Right atrium auricular region (tissue), 2 donors: ENCODE data around the gene SLC22A23. TPM values are rescaled to one million over a fixed set of nuclear protein-coding genes. Genes with fewer than 3 reads are reported as not detected.

Source experiments
- DNase-seq: peaks from one replicate; pipeline ENCODE4 v3.0.0-alpha.2; 2019; ENCODE audit warnings: low spot score
- H3K27ac ChIP-seq, 2 donors: fragments of 200-600 bp; sonication (generic); 1 replicate in 1 of 2; 2 replicates in 1 of 2; pipeline ENCODE4 v1.5.1; 2016 to 2019
- H3K27me3 ChIP-seq, 2 donors: fragments of 200-600 bp; sonication (generic); one replicate each; pipeline versions ENCODE4 v1.5.1 to v1.6.0; 2017 to 2019
- H3K36me3 ChIP-seq: fragments of 200-600 bp; sonication (generic); one replicate; pipeline ENCODE4 v1.5.1; 2016
- H3K4me1 ChIP-seq, 2 donors: fragments of 200-600 bp; sonication (generic); one replicate each; pipeline versions ENCODE4 v1.5.1 to v1.6.0; 2017 to 2019
- H3K4me3 ChIP-seq, 2 donors: fragments of 200-600 bp; sonication (generic); 1 replicate in 1 of 2; 2 replicates in 1 of 2; pipeline ENCODE4 v1.5.1; 2017 to 2019; ENCODE audit warnings: mild to moderate bottlenecking in 1 of 2, moderate library complexity in 1 of 2
- H3K9me3 ChIP-seq, 2 donors: fragments of 200-600 bp; sonication (generic); one replicate each; pipeline ENCODE4 v1.5.1; 2019
- total RNA-seq, 2 donors: library from RNA; depleted of rRNA; stranded (reverse); fragments of >200 nt; gene quantifications; one replicate each; pipeline ENCODE4 v1.1.0, GENCODE V29; 2016
- TF ChIP-seq, protein P1 (sequence below), 2 donors: fragments of 200-600 bp; sonication (generic); IDR thresholded peaks; one replicate each; pipeline ENCODE4 v1.5.1; 2019; ENCODE audit warnings: antibody characterized with exemption in 2 of 2

SLC22A23 gene
- total RNA-seq, 2 donors from 2014 or later = 2.9 to 7.2 TPM

DNA sequence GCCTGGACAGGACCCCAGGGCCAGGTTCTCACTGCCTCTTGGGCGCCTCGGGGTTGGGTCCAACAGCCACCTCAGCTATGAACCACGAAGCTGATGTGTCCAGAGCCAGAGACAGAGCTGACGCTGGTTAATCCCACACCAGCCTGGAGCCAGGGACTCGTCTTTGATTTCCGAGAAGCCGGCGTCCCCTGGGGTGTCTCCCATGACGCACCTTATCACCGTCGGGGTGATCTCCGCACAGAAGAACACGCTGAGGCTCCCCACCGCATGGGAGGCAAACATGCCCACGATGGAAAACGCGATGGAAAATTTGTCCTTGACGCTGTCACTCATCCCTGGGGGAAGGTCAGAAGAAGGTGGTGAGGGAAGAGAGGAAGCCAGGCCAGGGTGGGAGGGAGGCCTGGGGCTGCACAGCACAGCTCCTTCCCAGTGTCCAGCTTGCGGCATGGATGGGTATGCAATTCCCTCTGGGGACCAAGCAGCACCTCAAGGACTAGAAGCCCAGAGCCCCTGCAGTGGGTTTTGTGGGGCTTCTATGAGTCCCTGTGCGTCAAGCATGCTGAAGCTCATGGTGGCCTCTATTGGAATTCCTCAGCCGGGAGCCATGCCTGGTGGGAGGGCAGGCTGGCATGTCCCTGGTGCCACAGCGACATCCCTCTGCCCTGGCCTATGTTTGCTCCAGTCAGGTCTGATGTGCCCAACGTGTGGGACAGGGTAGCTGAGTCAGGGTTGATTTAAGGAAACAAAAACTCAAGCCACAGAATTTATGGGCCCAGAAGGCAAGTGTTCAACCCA, 173.0 kb downstream of the SLC22A23 start:
- no peak for DNase-seq
- no peaks in the 10 kb centered on the region for H3K9me3 ChIP-seq
- no peaks in the 10 kb centered on the region for H3K36me3 ChIP-seq
- no peak overlapping the region for H3K27ac ChIP-seq
- TF ChIP-seq, protein P1, sequence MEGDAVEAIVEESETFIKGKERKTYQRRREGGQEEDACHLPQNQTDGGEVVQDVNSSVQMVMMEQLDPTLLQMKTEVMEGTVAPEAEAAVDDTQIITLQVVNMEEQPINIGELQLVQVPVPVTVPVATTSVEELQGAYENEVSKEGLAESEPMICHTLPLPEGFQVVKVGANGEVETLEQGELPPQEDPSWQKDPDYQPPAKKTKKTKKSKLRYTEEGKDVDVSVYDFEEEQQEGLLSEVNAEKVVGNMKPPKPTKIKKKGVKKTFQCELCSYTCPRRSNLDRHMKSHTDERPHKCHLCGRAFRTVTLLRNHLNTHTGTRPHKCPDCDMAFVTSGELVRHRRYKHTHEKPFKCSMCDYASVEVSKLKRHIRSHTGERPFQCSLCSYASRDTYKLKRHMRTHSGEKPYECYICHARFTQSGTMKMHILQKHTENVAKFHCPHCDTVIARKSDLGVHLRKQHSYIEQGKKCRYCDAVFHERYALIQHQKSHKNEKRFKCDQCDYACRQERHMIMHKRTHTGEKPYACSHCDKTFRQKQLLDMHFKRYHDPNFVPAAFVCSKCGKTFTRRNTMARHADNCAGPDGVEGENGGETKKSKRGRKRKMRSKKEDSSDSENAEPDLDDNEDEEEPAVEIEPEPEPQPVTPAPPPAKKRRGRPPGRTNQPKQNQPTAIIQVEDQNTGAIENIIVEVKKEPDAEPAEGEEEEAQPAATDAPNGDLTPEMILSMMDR (IDR thresholded peaks at IDR 0.05) = no peak
- H3K4me1 ChIP-seq = peaks cover 0 to 22% of the 10 kb centered on the region in 2 donors
- H3K27me3 ChIP-seq = no peaks in the 10 kb centered on the region
- H3K4me3 ChIP-seq = no peak overlapping the region

DNA sequence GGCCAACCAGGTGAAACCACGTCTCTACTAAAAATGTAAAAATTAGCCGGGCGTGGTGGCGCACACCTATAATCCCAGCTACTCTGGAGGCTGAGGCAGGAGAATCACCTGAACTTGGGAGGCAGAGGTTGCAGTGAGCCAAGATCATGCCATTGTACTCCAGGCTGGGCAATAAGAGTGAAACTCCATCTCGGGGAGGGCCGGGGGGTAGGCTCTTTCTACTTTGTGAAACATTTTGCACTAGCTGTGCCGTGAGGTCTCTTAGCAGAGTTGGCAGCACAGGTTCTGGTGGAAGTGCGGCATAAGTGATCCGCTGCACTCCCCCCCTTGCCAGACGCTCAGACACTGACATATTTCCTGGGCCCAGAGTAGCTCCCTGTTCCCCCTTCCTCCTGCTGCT, 173.6 kb downstream of the SLC22A23 start:
- H3K4me3 ChIP-seq = no peak overlapping the region
- no peaks in the 10 kb centered on the region for H3K36me3 ChIP-seq
- H3K4me1 ChIP-seq = peaks cover 0 to 22% of the 10 kb centered on the region in 2 donors
- TF ChIP-seq, protein P1 (IDR thresholded peaks at IDR 0.05) = no peak
- DNase-seq = no peak
- H3K9me3 ChIP-seq = no peaks in the 10 kb centered on the region
- H3K27ac ChIP-seq = no peak overlapping the region
- H3K27me3 ChIP-seq = no peaks in the 10 kb centered on the region

DNA sequence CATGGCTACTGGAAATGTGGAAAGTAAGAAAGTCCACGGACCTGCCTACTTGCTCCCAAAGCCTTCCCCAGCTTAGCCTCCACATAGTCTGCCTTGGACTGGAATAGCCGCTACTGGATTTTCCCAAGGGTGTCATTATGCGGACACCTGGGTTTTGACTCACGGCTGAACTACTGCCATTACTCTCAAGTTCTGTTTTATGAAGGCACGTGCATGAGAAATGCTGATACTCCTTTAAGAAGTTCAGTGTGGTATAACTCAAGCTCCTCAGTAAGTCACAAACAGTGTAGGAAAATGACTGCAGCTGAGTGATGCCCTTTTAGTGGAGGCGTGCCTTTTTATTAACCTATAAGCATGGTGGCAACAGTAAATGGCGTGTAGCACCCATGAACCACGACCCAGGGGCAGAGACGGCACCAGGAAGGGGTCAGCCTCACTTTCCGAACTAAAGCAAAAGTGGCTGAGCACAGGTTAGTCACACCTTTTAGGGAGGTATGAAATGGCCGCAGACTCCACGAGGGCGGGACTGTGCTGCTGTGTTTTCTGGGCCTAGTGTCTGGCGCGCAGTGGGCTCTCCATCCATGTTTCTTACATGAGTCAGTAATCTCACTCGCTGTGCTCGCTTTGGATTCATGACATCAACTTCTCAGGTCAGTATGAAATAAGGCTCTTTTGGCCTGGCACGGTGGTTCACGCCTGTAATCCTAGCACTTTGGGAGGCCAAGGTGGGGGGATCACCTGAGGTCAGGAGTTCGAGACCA, 174.2 kb downstream of the SLC22A23 start:
- Histone ChIP-seq H3K4me1 (peaks cover 0 to 22% of the 10 kb centered on the region in 2 donors), H3K9me3 (no peaks in the 10 kb centered on the region), H3K27ac (peak overlapping the region; percentile 13 to 60), H3K27me3 (no peaks in the 10 kb centered on the region), H3K4me3 (no peak overlapping the region), H3K36me3 (no peaks in the 10 kb centered on the region)
- no peak for DNase-seq
- TF ChIP-seq, protein P1 (IDR thresholded peaks at IDR 0.05) = no peak

DNA sequence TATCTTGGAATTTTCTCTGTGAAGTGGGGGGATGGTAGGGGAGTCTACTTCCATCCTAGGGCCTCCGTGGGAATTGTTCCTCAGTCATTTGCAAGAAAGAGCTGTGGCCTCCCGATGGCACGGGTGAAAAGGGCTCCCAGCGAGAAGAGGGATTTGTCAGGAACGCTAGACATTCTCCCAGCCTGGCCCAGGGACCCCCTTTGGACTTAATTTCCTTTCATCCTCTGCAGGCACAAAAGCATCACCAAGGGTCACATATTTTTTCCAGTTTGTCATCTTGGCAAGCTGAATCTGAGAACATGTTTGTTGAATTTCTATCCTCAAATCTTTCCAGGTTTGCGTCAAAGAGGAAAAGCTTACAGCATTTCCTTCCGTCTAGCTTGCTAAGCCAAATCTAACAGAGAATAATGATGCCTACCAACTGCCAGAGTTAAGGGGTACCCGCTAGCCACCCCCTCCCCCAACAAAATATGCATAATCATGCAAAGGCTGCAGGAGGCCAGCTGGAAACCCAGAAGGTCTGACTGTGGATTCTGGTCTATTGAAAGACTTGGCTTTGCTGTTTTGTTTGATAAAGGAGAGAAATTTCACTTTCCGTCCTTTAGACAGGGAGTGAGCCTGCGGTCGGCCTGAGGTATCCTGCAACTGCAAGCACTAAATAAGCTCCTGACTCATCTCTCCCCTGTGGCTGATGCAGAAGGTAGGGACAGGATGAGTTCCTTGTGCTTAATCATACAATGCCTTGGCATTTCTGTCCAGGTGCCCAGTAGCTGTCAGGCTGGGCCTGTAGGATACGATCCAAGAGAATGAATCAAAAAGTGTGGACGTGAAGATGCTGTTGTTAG, 175.0 kb downstream of the SLC22A23 start:
- H3K4me3 ChIP-seq = no peak overlapping the region
- peak; percentile 75 for DNase-seq

DNA sequence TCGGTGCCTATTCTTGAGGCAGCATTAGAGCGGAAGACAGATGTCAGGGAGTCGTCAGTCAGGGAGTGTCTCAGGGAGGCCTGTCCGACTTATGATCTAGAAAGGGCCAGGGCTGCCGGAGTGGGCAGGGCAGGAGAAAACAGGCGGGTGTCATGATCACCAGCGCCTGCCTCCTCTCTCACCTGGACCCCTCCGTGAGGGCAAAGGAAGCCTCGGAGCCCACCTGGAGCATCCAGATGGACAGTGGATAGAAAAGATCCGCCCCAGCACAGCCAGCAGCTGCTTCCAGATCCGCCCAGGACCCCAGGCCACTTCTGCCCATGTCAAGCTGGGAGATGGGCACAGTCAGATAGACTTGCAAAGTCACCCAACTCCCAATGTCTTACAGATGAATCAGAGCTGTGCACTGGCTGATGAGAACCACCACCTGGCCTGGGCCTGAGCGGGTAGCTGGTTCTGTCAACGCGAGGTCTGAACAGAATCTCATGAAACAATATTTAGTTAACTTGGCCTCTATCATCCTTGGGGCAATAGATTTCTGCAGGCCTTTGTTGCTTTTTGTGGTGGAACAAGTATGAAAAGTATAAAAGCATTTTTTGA, 175.9 kb downstream of the SLC22A23 start:
- H3K27ac ChIP-seq = peak overlapping the region; percentile 13 to 60
- TF ChIP-seq, protein P1 (IDR thresholded peaks at IDR 0.05) = no peak
- no peaks in the 10 kb centered on the region for H3K9me3 ChIP-seq
- no peaks in the 10 kb centered on the region for H3K36me3 ChIP-seq
- H3K4me1 ChIP-seq = peaks cover 0 to 22% of the 10 kb centered on the region in 2 donors
- H3K4me3 ChIP-seq = no peak overlapping the region
- H3K27me3 ChIP-seq = no peaks in the 10 kb centered on the region
- DNase-seq = no peak

More for the DNA sequence above, 175.0 kb downstream of the SLC22A23 start:
- Histone ChIP-seq H3K27ac (peak overlapping the region; percentile 13 to 60), H3K4me1 (peaks cover 0 to 22% of the 10 kb centered on the region in 2 donors), H3K27me3 (no peaks in the 10 kb centered on the region), H3K36me3 (no peaks in the 10 kb centered on the region), H3K9me3 (no peaks in the 10 kb centered on the region)
- TF ChIP-seq, protein P1 (IDR thresholded peaks at IDR 0.05) = no peak
